Stimulated activated CD8-positive, alpha-beta memory T cell treated with anti-CD3 and anti-CD28 coated beads, Interleukin-12 subunit alpha, Interleukin-12 subunit beta, amount 100 ng/mL, for 4 hours (primary cell): Measurements from ENCODE around the gene ENTPD6.

ENCODE experiments used
- DNase-seq: peaks from one replicate; pipeline ENCODE4 v3.0.0-alpha.2; 2020; ENCODE audit warnings: low read depth

The ENTPD6 gene

DNA sequence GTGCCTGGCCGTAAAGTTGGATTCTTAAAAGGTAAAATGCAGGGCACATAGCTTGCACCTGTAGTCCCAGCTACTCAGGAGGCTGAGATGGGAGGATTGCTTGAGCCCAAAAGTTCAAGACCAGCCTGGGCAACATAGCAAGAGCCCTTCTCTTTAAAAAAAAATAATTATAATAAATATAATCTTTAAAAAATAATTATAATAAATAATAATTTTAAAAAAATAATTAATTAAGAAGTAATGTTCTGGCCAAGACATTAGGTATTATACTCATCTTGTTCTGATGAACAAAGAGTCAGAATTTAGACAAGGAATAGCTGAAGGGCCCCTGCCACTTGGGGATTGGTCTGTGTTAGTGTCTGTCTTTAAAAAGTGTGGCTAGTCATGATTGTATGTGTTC, 13.9 kb downstream of the ENTPD6 start:
- no peak for DNase-seq

DNA sequence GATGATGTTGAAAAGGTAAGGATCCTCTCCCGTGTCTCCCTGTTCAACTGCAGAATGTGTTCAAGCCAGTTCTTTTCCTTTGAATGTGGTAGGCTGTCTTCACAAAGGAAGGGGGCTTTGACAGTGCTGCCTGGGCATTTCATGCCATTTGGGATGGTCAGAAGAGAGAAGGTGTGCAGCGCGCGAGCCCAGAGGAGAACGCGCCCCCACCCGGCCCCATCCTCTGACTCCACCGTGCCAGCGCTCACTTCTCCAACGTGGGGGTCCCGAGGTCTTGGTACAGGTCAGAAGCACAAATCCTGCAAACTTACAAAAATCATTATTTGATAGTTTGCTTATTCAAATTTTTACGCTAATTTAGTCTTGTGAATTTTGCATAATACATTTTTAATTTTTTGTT, 14.4 kb downstream of the ENTPD6 start:
- no peak for DNase-seq

GRCh38 chr20:25211273-25211672, 15.8 kb downstream of the ENTPD6 start:
- no peak for DNase-seq

DNA sequence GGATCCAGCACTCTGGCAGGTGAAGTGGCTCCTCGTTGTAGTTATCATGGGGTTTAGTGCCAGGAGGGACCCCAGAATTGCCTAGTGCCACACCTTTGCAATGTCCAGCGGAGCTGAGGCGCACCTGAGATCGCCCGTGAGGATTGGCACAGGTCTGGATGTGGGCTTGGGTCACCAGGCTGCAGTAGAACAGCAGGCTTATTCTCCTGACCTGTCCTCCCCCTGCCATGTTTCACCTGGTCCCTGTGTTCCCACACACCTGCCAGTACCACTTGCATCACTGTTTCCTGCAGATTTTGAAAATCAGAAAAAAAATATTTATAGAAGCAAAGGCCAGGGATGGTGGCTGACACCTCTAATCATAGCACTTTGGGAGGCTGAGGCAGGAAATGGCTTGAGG, 16.7 kb downstream of the ENTPD6 start:
- DNase-seq = no peak

DNA sequence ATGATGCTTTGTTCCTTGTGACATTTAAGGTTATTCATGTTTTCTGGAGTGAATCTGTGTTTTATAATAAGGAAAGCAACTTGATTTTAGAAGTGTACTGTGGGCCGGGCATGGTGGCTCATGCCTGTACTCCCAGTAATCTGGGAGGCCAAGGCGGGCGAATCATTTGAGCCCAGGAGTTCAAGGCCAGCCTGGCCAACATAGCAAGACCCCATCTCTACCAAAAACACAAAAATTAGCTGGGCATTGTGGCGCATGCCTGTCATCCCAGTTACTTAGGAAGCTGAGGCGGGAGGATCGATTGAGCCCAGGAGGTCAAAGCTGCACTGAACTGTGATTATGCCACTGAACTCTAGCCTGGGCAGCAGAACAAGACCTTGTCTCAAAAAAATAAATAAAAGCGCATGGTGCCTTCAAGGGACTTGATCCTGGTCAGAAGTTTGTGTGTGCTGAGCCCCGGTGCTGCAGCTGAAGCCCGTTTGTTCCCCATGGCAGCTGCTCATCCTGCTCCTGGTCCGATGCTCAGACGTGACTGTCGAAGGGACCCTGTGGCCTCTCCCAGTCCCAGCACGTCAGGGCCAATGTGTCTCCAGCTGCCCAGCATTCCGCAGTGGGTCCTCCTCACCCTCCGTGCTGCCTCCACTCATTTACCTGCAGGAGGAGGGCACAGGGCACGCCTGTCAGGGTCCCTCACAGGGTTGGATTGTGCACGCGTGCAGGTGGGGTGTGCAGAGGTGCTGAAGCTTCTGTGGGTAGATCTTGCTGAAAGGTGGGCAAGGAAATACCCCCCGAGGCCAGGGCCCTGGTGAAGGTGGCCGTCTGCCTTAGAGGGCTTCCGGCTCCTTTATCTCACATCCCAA, 18.3 kb downstream of the ENTPD6 start:
- DNase-seq = no peak

DNA sequence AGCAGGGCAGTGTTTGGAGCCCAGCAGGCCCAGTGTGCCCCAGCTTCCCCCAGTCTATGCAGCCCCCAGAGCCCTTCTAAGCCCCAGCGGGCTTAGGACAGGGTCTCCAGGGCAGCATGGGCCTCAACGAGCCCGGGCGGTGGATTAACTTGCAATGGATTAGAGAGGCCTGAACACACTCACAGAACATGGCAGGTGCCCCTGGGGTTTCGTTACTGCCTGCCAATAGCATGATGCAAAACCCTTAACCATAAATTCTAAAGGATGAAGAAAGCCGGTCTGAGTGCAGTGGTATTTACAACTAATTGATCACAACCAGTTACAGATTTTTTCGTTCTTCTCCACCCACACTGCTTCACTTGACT, 18.9 kb downstream of the ENTPD6 start:
- no peak for DNase-seq

GRCh38 chr20:25214819-25215218, 19.3 kb downstream of the ENTPD6 start:
- DNase-seq = no peak

GRCh38 chr20:25215521-25215920, 20.0 kb downstream of the ENTPD6 start:
- no peak for DNase-seq

DNA sequence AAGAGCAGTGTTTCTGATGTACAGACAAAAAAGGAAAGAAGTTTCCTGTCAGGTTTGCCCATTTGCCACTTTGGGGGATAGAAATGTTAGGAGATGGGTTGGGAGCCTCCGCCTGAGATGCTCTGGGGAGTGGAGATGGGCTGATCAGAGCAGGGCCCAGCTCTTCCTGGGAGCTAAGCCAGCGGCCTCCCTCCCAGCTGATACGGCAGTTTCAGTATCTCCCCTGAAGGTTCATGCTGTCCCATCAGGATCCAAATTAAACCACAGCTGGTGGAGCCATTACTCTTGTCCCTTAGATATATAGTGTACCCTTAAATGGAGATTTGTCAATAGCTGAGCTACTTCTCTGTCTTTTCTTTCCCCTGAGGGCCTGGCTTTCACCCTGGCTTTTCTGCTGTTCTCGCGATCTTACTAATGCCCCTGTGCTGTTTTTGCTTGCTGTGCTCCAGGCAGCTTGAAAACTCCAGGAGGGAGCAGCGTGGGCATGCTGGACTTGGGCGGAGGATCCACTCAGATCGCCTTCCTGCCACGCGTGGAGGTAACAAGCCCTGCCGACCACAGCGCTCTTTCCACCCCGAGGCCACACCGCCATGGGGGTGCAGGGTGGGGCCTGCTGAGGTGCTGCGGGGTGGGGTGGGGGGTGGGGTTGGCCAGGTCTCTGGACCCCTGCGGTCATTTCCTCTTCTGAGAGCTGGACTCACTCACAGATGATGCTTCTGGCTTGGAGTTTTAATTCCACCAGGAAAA, 20.9 kb downstream of the ENTPD6 start:
- DNase-seq = no peak

GRCh38 chr20:25217161-25218108, 21.9 kb downstream of the ENTPD6 start:
- DNase-seq = no peak

GRCh38 chr20:25218109-25218486, 22.6 kb downstream of the ENTPD6 start:
- DNase-seq = no peak

GRCh38 chr20:25218492-25218891, 23.0 kb downstream of the ENTPD6 start:
- DNase-seq = no peak

- no peak for DNase-seq
These were observed 23.9 kb downstream of the ENTPD6 start for GRCh38 chr20:25219365-25219764.

DNA sequence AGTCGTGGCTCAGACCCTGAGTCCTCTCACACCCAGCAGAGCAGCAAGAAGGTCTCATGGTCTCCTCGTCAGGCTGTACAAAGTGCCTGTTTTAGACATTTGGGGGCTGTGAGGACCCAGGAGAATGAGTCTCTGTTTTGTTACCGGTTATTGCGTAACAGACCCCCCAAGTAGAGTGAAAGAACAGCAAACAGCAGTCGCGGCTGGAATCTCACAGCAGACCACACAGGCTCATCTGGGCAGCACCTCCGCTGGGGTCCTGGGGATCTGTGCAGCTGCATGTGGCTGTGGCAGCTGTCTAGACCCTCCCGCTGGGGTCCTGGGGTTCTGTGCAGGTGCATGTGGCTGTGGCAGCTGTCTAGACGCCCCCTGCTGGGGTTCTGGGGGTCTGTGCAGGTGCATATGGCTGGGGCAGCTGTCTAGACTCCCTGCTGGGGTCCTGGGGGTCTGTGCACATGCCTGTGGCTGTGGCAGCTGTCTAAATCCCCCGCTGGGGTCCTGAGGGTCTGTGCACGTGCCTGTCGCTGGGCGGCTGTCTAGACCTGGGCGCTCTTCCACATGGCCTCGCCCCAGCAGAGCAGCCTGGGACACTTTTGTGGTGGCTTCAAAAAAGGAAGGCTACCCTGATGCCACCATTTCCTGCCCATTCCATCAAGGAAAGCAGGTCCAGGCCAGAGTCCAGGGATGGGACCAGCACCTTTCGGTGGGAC, 24.7 kb downstream of the ENTPD6 start:
- DNase-seq = no peak

DNA sequence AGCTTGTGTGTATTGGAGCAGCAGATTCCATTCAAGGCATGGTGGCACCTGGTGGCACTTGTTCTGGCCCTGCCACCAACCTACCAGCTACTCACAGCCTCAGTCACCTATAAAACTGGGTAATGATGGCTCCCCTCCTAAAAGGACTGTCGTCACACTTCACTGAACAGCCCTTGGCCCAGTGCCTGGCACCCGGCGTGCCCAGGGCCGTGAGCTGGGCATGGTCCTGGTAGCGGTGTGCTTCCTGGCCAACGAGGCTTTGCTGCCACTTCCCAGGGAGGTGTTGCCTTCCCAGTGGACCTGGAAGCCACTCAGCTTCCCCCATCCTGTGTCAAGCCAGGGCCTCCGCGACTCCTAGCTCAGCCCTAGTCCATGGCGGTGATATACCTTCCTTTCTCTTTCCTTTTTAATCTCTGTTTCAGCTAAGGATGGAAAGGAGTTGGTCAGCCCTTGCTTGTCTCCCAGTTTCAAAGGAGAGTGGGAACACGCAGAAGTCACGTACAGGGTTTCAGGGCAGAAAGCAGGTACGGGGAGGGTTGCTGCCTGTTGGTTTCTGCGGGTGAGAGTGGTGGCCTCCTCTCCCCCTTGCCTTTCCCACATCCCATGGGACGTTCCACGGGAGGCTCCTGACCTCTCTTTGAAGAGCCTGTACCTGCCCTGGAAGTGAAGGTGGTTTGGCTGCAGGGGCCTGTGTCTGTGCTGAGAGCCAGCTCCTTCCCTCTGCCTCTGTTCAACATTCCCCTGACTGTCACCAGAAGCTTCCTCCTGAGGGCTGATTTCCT, 25.5 kb downstream of the ENTPD6 start:
- no peak for DNase-seq

DNA sequence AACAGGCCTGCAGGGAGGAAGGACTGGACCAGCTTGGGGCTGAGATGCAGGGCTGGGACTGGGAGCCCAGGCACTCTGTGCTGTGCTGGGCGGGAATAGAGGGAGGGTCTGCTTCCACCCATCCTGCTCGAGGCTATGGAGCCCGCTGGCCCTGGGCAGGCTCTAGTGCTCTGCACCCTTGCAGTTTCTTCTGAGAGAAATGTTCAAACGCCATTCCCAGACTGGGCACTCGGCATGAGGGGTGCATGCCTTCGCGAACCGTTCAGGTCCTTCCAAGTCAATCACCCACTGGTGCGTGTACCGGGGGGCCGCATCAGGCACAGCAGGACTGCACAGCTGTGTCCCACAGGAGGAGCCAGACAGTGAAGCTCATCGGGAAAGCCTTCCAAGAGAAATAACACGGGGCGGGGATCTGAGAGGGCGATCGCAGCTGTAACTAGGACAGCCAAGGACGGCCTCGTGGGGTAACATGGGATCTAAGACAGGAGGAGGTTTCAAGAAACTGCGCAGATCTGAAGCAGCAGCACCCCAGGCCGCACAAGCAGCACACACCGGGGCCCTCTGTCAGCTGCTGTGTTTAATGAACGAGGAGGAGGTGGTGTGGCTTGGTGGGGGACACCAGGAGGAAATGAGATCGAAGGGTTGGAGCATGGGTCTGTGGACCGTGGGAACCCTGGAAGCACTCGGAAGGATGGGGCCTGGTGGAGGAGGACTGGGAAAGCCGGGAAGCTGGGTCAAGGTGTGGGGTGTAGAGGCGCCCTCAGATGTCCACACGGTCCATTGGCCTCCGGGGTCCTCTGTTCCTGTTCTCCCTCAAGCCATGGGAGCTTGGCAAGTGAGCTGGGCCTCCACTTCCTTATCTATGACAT, 26.3 kb downstream of the ENTPD6 start:
- DNase-seq = no peak

DNA sequence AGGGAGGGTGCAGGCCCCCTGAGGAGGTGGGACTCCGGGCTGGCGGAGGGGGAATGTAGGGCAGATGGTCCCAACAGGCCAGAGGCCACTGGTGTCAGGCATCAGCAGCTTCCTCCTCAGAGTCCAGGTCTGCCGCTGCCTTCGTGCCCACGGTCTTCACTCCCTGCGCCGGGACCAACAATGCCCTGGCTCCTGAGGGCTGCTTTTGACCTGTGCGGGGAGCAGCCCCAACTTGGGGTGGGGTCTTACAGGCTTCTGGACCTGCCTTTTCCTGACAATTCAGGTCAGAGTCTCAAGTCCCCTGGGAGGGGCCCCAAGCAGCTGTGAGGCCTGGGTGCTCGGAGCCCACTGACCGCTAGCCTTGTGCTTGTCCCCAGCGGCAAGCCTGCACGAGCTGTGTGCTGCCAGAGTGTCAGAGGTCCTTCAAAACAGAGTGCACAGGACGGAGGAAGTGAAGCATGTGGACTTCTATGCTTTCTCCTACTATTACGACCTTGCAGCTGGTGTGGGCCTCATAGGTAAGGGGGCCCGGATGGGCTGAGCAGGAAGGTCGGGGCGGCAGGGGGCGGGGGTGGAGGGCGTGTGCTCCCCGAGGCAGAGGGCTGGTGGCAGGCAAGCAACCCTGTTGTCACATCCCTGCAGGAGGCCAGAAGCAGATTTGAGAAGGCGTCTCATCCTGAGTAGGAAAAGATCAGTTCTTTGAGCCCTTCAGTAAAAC, 27.1 kb downstream of the ENTPD6 start:
- DNase-seq = no peak

- DNase-seq = no peak
These were observed 27.7 kb downstream of the ENTPD6 start for GRCh38 chr20:25223179-25223661.
